Endothelial cell (in vitro differentiated cells): ENCODE results near the gene GREB1. TPM values are rescaled to one million over a fixed set of nuclear protein-coding genes. Genes with fewer than 3 reads are reported as not detected.

Source experiments
- DNase-seq: peaks from one replicate; pipeline ENCODE4 v3.0.0; 2021; ENCODE audit warnings: low spot score
- H3K27ac Mint-ChIP-seq: one replicate; pipeline ENCODE4 v1.8.0; 2021; ENCODE audit warnings: mixed read lengths, inconsistent platforms; ENCODE audit not compliant: unreplicated experiment
- H3K27me3 Mint-ChIP-seq: one replicate; pipeline ENCODE4 v1.8.0; 2021; ENCODE audit warnings: mild to moderate bottlenecking, moderate library complexity, mixed read lengths, inconsistent platforms; ENCODE audit not compliant: unreplicated experiment
- H3K36me3 Mint-ChIP-seq: one replicate; pipeline ENCODE4 v1.8.0; 2021; ENCODE audit warnings: mild to moderate bottlenecking, low read depth, mixed read lengths, inconsistent platforms; ENCODE audit not compliant: unreplicated experiment
- H3K4me1 Mint-ChIP-seq: one replicate; pipeline ENCODE4 v1.8.0; 2021; ENCODE audit warnings: mild to moderate bottlenecking, mixed read lengths, inconsistent platforms; ENCODE audit not compliant: unreplicated experiment
- H3K4me3 Mint-ChIP-seq: one replicate; pipeline ENCODE4 v1.8.0; 2021; ENCODE audit warnings: mild to moderate bottlenecking, mixed read lengths, inconsistent platforms; ENCODE audit not compliant: unreplicated experiment
- H3K9me3 Mint-ChIP-seq: one replicate; pipeline ENCODE4 v1.8.0; 2021; ENCODE audit warnings: mixed read lengths, inconsistent platforms; ENCODE audit not compliant: unreplicated experiment
- total RNA-seq: library from RNA; stranded (reverse); fragmentation: NEBNext Ultra II Directional; extraction: Animal tissue kit (Norgen Biotek cat#: 25700); gene quantifications from one replicate; pipeline ENCODE4 v1.2.1, GENCODE V29; 2021; ENCODE audit not compliant: unreplicated experiment
- TF ChIP-seq, protein P1 (sequence below): fragments of 200-600 bp; sonication (generic); IDR thresholded peaks from one replicate; pipeline ENCODE4 v1.5.0; 2021; ENCODE audit warnings: antibody characterized with exemption; ENCODE audit not compliant: unreplicated experiment

Gene GREB1
- total RNA-seq, 1 donor from 2014 or later = 35.9 TPM

DNA sequence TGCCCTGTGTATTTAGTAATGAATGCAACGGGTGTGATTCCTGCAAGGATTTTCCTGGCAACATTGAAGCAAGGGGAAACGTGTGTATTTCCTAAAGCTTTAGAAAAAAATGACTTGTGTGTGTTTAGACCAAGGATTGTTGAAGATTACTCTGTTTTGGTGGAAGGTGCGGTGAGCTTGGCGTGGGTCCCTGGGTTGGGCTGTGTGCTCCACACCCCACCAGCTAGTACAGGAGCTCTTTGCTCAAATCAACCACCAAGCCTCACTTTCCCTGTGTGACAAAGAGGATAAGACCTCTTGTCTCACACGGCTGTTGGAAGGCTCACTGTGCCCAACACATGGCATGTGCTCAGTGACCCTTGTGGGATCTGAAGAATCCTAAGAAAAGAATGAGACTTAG, 21.4 kb upstream of the GREB1 start:
- TF ChIP-seq, protein P1, sequence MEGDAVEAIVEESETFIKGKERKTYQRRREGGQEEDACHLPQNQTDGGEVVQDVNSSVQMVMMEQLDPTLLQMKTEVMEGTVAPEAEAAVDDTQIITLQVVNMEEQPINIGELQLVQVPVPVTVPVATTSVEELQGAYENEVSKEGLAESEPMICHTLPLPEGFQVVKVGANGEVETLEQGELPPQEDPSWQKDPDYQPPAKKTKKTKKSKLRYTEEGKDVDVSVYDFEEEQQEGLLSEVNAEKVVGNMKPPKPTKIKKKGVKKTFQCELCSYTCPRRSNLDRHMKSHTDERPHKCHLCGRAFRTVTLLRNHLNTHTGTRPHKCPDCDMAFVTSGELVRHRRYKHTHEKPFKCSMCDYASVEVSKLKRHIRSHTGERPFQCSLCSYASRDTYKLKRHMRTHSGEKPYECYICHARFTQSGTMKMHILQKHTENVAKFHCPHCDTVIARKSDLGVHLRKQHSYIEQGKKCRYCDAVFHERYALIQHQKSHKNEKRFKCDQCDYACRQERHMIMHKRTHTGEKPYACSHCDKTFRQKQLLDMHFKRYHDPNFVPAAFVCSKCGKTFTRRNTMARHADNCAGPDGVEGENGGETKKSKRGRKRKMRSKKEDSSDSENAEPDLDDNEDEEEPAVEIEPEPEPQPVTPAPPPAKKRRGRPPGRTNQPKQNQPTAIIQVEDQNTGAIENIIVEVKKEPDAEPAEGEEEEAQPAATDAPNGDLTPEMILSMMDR = no peak
- H3K27me3 Mint-ChIP-seq = peaks cover 10% of the 10 kb centered on the region
- peaks cover 33% of the 10 kb centered on the region for H3K4me1 Mint-ChIP-seq
- H3K27ac Mint-ChIP-seq = no peak overlapping the region
- H3K4me3 Mint-ChIP-seq = no peak overlapping the region
- H3K9me3 Mint-ChIP-seq = no peaks in the 10 kb centered on the region
- no peak for DNase-seq
- H3K36me3 Mint-ChIP-seq = peaks cover 8% of the 10 kb centered on the region

- peaks cover 9% of the 10 kb centered on the region for H3K27me3 Mint-ChIP-seq
- no peak overlapping the region for H3K4me3 Mint-ChIP-seq
- peaks cover 33% of the 10 kb centered on the region for H3K4me1 Mint-ChIP-seq
- no peak for DNase-seq
- TF ChIP-seq, protein P1 = no peak
- H3K36me3 Mint-ChIP-seq = peaks cover 8% of the 10 kb centered on the region
- H3K9me3 Mint-ChIP-seq = no peaks in the 10 kb centered on the region
- H3K27ac Mint-ChIP-seq = no peak overlapping the region
Observed at GRCh38 chr2:11513319-11513718, 20.5 kb upstream of the GREB1 start.

GRCh38 chr2:11514081-11514730, 19.6 kb upstream of the GREB1 start:
- Mint-ChIP-seq H3K36me3 (peaks cover 8% of the 10 kb centered on the region), H3K4me1 (peaks cover 33% of the 10 kb centered on the region), H3K27me3 (peaks cover 9% of the 10 kb centered on the region), H3K4me3 (no peak overlapping the region), H3K9me3 (no peaks in the 10 kb centered on the region), H3K27ac (no peak overlapping the region)
- TF ChIP-seq, protein P1 = no peak
- DNase-seq = no peak

GRCh38 chr2:11514904-11515303, 18.9 kb upstream of the GREB1 start:
- TF ChIP-seq, protein P1 = no peak
- Mint-ChIP-seq H3K27ac (no peak overlapping the region), H3K9me3 (no peaks in the 10 kb centered on the region), H3K36me3 (peaks cover 8% of the 10 kb centered on the region), H3K4me3 (no peak overlapping the region), H3K27me3 (peaks cover 9% of the 10 kb centered on the region), H3K4me1 (peaks cover 33% of the 10 kb centered on the region)
- no peak for DNase-seq

- Mint-ChIP-seq H3K27me3 (peaks cover 9% of the 10 kb centered on the region), H3K27ac (no peak overlapping the region), H3K4me3 (no peak overlapping the region), H3K36me3 (peaks cover 12% of the 10 kb centered on the region), H3K4me1 (peaks cover 33% of the 10 kb centered on the region), H3K9me3 (no peaks in the 10 kb centered on the region)
- DNase-seq = no peak
- TF ChIP-seq, protein P1 = no peak
Observed at GRCh38 chr2:11515490-11515981, 18.3 kb upstream of the GREB1 start.
